Measurements from ENCODE around the gene XYLT2.
"Not testable (repeated sequence)": the region's sequence is repeated elsewhere in the genome, so short reads cannot be mapped to it uniquely, and the experiment has no call there.

Gene XYLT2

GRCh38 chr17:50319306-50320004 lies 26.5 kb upstream of the XYLT2 start:
- in situ Hi-C loops (cut with HindIII; ENCODE audit: low sequenced_read_pairs), result no loop called here

DNA sequence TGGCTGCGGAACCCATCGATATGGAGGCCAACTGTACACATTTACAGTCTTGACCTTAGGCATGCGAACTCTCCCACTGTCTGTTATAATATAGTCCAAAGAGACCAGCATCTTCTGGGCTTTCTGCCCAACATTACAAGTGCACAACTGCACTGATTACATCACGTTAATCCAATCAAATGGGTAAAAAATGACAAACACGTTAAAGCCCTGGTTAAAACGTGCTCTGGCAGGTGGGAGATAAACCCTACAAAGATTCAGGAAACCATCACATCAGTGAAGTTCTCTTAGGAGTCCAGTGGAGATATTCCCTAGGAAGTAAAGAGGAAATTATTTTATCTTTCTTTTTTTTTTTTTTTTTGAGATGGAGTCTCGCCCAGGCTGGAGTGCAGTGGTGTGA lies 23.7 kb upstream of the XYLT2 start:
- in situ Hi-C loops (cut with HindIII; ENCODE audit: low sequenced_read_pairs), result no loop called here

GRCh38 chr17:50323060-50323459 lies 22.9 kb upstream of the XYLT2 start:
- in situ Hi-C loops (cut with HindIII; ENCODE audit: low sequenced_read_pairs), result no loop called here

DNA sequence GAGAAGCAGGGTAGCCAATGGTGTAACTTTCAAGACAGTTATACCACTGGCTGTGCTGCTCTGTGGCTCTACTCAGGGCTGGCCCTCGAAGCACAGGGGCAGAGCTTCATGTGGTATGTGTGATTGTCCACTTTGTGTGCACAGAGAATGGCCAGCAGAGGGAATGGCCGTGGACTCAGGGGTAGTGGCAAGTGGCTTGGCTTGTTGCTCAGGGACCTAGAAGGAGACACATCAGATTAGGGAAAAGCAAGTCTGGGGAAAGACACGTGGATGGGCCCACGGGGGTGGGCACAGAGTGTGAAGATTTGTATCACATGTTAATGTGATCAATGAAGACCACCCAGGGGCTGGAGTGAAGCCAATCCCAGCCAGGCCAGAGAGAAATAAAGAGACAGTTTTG lies 20.0 kb upstream of the XYLT2 start:
- in situ Hi-C loops (cut with HindIII; ENCODE audit: low sequenced_read_pairs), result no loop called here

- in situ Hi-C loops (cut with HindIII; ENCODE audit: low sequenced_read_pairs), result no loop called here
Observed at GRCh38 chr17:50326831-50327364, 19.0 kb upstream of the XYLT2 start.

- in situ Hi-C loops (cut with HindIII; ENCODE audit: low sequenced_read_pairs), result no loop called here
Observed at GRCh38 chr17:50328363-50329325, 17.3 kb upstream of the XYLT2 start.

DNA sequence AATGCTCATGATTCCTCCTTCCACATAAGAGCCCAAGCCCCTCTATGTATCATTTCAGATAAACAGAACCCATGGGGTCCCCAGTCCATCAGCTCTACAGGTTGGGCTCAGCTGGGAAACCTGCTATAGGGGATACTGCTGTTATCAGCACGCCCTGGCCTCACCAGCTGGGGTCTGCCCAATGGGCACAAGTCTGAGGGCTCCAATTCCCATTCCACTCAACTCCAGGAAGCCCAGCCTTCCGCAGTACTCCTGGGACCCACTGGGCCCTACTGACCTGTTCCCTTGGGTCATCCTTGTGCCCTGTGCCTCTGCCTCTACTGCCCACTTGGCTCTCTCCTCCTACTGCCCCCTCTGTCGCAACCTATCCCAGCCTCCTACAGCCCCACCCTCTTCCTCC lies 16.2 kb upstream of the XYLT2 start:
- in situ Hi-C loops (cut with HindIII; ENCODE audit: low sequenced_read_pairs), result no loop called here

DNA sequence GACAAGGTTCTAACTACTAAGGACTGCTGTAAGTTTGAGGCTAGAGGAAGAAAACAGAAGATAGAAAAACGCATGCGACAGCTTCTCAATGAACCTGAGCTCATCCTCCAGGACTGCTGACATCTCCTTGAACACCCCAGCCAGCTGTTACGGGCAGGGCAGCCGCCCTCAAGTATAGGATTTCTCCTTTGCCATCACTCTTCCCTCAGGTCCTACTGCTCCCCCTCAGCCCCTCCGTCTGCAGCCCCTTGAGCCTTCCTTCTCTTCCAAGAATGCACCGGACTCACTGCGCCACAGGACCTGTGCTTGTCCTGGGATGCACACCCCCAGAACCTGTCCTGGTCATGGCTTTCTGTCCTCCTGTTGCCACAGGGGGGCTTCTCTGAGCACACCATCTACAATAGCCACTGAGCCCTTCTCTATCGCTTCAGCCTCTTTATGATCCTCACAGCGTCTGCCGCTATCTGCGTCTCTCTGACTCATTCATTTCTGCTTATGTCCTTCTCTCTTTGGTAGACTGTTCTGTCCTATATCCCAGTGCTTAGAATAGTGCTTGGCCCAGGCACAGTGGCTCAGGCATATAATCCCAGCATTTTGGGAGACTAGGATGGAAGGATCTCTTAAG lies 15.7 kb upstream of the XYLT2 start:
- in situ Hi-C loops (cut with HindIII; ENCODE audit: low sequenced_read_pairs), result no loop called here

GRCh38 chr17:50331085-50331791 lies 14.7 kb upstream of the XYLT2 start:
- in situ Hi-C loops (cut with HindIII; ENCODE audit: low sequenced_read_pairs), result no loop called here

DNA sequence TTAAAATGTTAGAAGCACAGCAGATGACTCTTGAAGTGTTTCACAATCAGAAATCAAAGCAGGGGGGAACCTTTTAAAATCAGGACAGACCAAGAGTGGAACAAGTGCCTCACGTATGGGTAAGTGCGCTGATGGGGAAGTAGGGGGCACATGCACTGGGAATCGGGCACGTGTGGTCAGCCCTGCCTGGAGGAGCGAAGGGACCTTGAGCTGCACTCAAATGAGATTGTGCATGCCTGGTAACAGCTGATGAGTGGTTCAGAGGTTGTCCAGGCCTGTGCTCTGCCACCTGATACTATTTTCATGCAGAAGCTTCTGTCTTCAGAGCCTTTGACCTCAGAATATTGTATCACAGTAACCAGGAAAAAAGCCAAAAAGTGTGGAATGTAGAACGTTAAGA lies 13.7 kb upstream of the XYLT2 start:
- in situ Hi-C loops (cut with HindIII; ENCODE audit: low sequenced_read_pairs), result no loop called here

DNA sequence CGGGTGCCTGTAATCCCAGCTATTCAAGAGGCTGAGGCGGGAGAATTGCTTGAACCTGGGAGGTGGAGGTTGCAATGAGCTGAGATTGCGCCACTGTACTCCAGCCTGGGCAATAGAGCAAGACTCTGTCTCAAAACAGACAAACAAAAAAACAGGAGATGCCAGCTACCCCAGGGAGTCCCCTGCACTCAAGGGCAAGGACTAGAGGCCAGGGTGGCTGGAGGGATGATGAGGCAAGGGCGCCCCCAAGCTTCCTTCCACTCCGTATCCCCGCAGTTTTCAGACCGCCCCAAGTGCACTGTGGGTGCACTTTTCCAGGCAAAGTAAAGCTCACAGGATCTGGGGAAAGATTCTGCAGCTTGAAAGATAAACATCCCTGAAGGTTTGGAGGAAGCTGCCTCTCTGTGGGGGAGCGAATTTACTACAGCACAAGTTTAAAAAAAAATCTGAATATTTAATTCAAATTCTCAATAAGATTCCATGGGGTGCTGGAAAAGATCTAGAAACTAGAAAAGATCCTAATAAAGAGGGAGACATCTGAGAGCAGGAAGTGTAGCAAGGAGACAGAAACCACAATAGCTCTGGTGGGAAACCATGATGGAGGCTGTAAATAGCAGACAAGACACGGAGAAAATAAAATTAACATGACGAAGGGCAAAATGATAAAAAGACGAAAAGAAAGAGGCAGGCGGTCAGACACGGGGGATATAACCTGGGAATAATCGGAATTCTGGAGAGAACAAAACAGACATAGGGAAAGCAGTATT lies 12.5 kb upstream of the XYLT2 start:
- in situ Hi-C loops (cut with HindIII; ENCODE audit: low sequenced_read_pairs), result not testable (repeated sequence)

DNA sequence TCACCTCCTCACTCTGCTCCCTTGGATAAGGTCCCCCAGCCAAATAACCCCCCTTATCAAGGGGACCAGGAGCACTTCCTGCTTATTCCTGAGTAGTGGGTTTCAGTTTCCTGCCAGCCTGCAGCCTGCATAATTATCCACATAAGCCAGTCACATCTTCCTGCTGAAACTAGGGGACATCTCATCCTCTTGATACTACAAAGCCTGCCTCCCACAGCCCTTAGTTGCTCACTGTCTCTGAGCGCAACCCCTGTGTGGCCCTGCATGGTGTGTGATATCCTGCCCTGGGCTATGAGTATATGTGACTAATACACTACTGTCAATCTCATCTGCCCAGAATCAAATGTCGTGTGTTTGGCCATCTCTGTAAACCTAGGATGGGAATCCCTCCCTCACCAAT lies 8.0 kb upstream of the XYLT2 start:
- in situ Hi-C loops (cut with HindIII; ENCODE audit: low sequenced_read_pairs), result no loop called here

DNA sequence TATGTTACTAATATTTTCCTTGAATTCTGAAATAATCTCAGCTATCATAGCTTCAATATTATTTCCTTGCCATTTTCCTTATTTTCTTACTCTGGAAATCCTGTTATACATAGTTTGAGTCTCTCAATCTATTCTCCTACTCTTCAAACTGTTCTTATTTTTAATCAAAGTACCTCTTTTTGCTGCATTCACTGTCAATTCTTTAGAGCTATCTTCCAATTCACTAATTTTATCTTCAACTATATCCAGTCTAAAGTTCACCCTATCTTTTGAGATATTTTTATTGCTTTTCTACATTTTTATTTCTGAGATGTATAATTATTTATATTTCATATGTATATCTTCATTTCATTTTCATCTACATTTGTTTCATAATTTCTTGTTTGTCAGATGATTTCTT lies 7.3 kb upstream of the XYLT2 start:
- in situ Hi-C loops (cut with HindIII; ENCODE audit: low sequenced_read_pairs), result no loop called here

DNA sequence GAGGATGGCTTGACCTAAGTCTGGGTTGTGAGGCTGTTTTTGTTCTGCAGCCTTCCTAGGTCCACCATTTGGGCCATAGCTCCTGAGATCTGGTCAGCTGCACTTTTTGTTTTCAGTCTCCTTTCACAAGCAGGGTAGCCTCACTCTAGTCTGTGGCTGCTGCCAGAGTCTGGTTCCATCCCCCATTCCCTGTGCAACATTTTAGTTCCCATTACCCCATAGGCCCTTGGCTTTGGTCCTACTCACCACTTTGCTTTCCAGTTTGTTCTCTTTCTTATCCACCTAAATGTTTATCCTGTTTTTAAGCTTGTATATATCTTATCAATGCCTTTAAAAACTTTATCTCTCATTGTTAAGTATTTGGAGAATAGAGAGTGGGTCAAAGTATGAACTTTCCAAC lies 6.5 kb upstream of the XYLT2 start:
- in situ Hi-C loops (cut with HindIII; ENCODE audit: low sequenced_read_pairs), result no loop called here

DNA sequence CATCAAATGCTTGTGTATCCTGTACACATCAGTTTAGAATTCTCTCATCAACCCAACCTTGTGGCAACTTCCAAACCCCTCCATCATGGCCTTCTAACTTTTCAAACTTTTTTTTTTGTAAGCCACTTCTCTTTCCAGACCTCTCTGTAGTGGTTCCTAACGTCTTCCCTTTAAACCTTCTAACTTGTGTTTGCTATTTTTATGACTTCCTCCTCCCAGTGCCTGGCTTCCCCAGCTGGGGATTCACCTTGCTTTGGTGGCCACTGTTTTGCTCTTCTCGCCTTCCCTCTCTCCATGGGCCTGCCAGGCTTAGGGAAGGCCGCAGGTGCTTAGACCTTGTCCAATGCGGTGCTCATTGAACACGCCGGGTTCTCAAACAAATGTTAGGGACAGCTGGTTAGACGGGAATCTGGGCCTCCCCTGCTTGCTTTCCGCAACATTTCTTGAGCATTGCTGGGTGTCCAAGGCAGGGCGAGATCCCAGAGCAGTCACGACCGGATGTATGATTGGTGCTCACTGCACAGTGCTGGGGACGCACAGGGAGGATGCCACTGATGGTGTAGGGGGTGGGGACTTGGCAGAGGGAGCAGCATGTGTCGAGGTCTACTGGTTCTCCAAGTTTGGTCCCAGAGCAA lies 1.1 kb upstream of the XYLT2 start:
- in situ Hi-C loops (cut with HindIII; ENCODE audit: low sequenced_read_pairs), result loop anchor here (5.0 kb wide), 1 partner anchor 52 kb away; the partner anchor contains the start of gene LRRC59

DNA sequence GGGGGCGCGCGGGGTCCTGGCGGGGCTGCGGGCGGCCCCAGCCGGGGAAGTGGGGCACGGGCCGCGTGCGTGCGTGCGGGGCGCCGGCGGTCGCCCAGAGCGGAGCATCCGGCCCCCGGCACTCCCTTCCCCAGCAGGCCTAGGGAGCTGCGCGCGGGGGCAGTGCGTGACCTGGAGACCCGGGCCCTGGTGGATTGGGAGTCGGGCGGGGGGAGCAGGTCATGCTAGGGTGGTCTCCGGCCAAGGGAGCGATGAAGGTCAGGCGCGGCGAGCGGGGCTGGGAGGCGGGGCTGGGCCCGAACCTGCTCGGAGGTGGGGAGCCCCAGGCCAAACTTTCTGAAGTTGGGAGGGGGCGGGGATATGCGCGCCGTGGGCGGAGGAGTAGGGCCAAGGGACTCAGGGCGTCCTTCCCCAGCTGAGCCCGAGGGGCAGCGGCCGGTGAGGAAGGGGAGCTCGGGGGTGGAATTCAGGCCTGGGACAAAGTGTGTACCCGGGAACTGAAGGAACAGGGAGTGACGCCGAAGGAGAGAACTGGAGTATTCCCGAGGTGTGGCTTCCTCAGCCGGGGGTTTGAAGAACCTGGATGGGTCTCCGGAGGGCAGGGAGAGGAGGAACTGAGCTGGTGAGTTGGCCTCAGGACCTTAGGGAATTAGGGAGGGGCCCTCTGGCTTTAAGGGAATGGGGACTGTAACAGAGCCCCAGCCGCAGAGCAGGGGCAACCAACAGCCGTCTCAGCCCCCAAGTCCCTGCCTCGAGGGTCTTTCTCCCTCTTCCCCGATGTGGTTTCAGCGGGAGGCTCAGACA lies 589 bp downstream of the XYLT2 start:
- in situ Hi-C loops (cut with HindIII; ENCODE audit: low sequenced_read_pairs), result loop anchor here (5.0 kb wide), 1 partner anchor 51 kb away; the partner anchor contains the start of gene LRRC59

- in situ Hi-C loops (cut with HindIII; ENCODE audit: low sequenced_read_pairs), result loop anchor here (5.0 kb wide), 1 partner anchor 50 kb away; the partner anchor contains the start of gene LRRC59
Observed at GRCh38 chr17:50347117-50347893, 1.4 kb downstream of the XYLT2 start.

DNA sequence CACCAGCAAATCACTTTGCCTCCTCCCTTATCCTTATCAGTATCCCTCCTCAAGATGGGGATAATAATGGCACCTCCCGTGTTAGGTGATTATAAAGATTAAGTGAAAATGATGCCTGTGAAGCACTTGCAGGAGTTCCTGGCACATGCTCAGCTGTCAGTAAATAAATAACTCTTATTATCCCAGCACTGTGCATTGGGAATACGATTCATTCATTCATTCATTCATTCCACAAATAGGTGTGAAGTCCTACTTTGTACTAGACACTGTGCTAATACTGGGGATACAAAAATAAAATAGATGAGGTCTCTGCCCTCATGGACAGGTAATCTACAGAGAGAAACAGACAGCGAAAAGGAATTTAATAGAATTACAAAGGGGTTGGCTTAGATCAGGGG lies 2.0 kb downstream of the XYLT2 start:
- in situ Hi-C loops (cut with HindIII; ENCODE audit: low sequenced_read_pairs), result loop anchor here (5.0 kb wide), 1 partner anchor 49 kb away; the partner anchor contains the start of gene LRRC59
